H9 (cell line): ENCODE measurements around the gene OR52I1. TPM values are rescaled to one million over a fixed set of nuclear protein-coding genes. Genes with fewer than 3 reads are reported as not detected.

Experiments used
- DNase-seq: peaks from one replicate; pipeline ENCODE4 v3.0.0-alpha.2; 2017
- H2AFZ ChIP-seq: one replicate; pipeline ENCODE4 v1.6.1; 2013; ENCODE audit warnings: mild to moderate bottlenecking, low read length, control low read depth, moderate library complexity
- H2AK5ac ChIP-seq: 2 replicates; pipeline ENCODE4 v1.6.1; 2013; ENCODE audit warnings: low read length, control low read depth, mixed read lengths; ENCODE audit not compliant: insufficient read length
- H2BK120ac ChIP-seq: one replicate; pipeline ENCODE4 v1.6.1; 2013; ENCODE audit warnings: low read depth, mild to moderate bottlenecking, low read length, control low read depth, inconsistent platforms; ENCODE audit not compliant: poor library complexity, severe bottlenecking
- H2BK12ac ChIP-seq: 2 replicates; pipeline ENCODE4 v1.6.1; 2013; ENCODE audit warnings: low read length, control low read depth, mixed read lengths, low read depth; ENCODE audit not compliant: insufficient read length
- H2BK15ac ChIP-seq: 2 replicates; pipeline ENCODE4 v1.6.1; 2013; ENCODE audit warnings: low read depth, low read length, control low read depth
- H2BK20ac ChIP-seq: one replicate; pipeline ENCODE4 v1.6.1; 2013; ENCODE audit warnings: low read depth, mild to moderate bottlenecking, low read length, control low read depth, inconsistent platforms; ENCODE audit not compliant: poor library complexity, severe bottlenecking
- H2BK5ac ChIP-seq: 2 replicates; pipeline ENCODE4 v1.6.1; 2013; ENCODE audit warnings: low read length, control low read depth, mixed read lengths; ENCODE audit not compliant: insufficient read length
- H3K14ac ChIP-seq: 2 replicates; pipeline ENCODE4 v1.6.1; 2013; ENCODE audit warnings: low read length, control low read depth; ENCODE audit not compliant: insufficient read depth
- H3K18ac ChIP-seq: 2 replicates; pipeline ENCODE4 v1.6.1; 2013; ENCODE audit warnings: low read depth, mild to moderate bottlenecking, mixed read lengths, low read length, control low read depth; ENCODE audit not compliant: insufficient read length
- H3K23ac ChIP-seq: 2 replicates; pipeline ENCODE4 v1.6.1; 2013; ENCODE audit warnings: low read length, control low read depth, mixed read lengths, low read depth; ENCODE audit not compliant: insufficient read length
- H3K23me2 ChIP-seq: 2 replicates; pipeline ENCODE4 v1.6.1; 2013; ENCODE audit warnings: low read depth, mild to moderate bottlenecking, mixed read lengths, low read length, control low read depth; ENCODE audit not compliant: insufficient read length, poor library complexity, severe bottlenecking
- H3K27ac ChIP-seq: 2 replicates; pipeline ENCODE4 v1.5.1; 2013; ENCODE audit warnings: low read length, control low read depth, mixed read lengths, low read depth; ENCODE audit not compliant: insufficient read length
- H3K27me3 ChIP-seq: 2 replicates; pipeline ENCODE4 v1.6.1; 2013; ENCODE audit warnings: low read length, control low read depth, inconsistent platforms; ENCODE audit not compliant: insufficient read depth
- H3K4ac ChIP-seq: 2 replicates; pipeline ENCODE4 v1.6.1; 2013; ENCODE audit warnings: low read depth, mild to moderate bottlenecking, control low read depth, inconsistent platforms, low read length, moderate library complexity
- H3K4me1 ChIP-seq: 2 replicates; pipeline ENCODE4 v1.6.1; 2013; ENCODE audit warnings: low read length, control low read depth, inconsistent platforms; ENCODE audit not compliant: insufficient read depth
- H3K4me2 ChIP-seq: 2 replicates; pipeline ENCODE4 v1.6.1; 2013; ENCODE audit warnings: low read length, control low read depth, mixed read lengths; ENCODE audit not compliant: insufficient read length, insufficient read depth
- H3K56ac ChIP-seq: 2 replicates; pipeline ENCODE4 v1.6.1; 2013; ENCODE audit warnings: low read depth, mild to moderate bottlenecking, mixed read lengths, low read length, control low read depth; ENCODE audit not compliant: insufficient read length
- H3K79me1 ChIP-seq: 2 replicates; pipeline ENCODE4 v1.6.1; 2013; ENCODE audit warnings: low read depth, mild to moderate bottlenecking, moderate library complexity, low read length, control low read depth, inconsistent platforms; ENCODE audit not compliant: insufficient read depth, poor library complexity, severe bottlenecking
- H3K79me2 ChIP-seq: 2 replicates; pipeline ENCODE4 v1.6.1; 2013; ENCODE audit warnings: low read length, control low read depth, inconsistent platforms; ENCODE audit not compliant: insufficient read depth
- H3K9ac ChIP-seq: 2 replicates; pipeline ENCODE4 v1.6.1; 2013; ENCODE audit warnings: low read length, control low read depth, mixed read lengths; ENCODE audit not compliant: insufficient read length; ENCODE audit errors: extremely low read depth
- H3K9me3 ChIP-seq: one replicate; pipeline ENCODE4 v1.6.1; 2013; ENCODE audit warnings: low read depth, low read length, inconsistent platforms; ENCODE audit not compliant: control insufficient read depth
- H3T11ph ChIP-seq: one replicate; pipeline ENCODE4 v1.6.1; 2013; ENCODE audit warnings: mild to moderate bottlenecking, low read length, control low read depth, inconsistent platforms
- H4K20me1 ChIP-seq: one replicate; pipeline ENCODE4 v1.6.1; 2013; ENCODE audit not compliant: control insufficient read depth, insufficient read length, insufficient read depth
- H4K5ac ChIP-seq: 2 replicates; pipeline ENCODE4 v1.6.1; 2013; ENCODE audit warnings: low read depth, mild to moderate bottlenecking, mixed read lengths, low read length, control low read depth; ENCODE audit not compliant: insufficient read length
- H4K8ac ChIP-seq: replicated peaks from 2 replicates; pipeline ENCODE4 v1.6.1; 2013; ENCODE audit warnings: low read length, control low read depth, mixed read lengths, low read depth; ENCODE audit not compliant: insufficient read length
- H4K91ac ChIP-seq: 2 replicates; pipeline ENCODE4 v1.6.1; 2013; ENCODE audit warnings: low read depth, mild to moderate bottlenecking, moderate library complexity, mixed read lengths, low read length, control low read depth; ENCODE audit not compliant: insufficient read length
- H3K27ac Mint-ChIP-seq, 3 experiments: 2 replicates in 2 of 3; 3 replicates in 1 of 3; pipeline ENCODE4 v1.8.0; 2020 to 2021; ENCODE audit warnings: mixed read lengths in 3 of 3, mild to moderate bottlenecking in 1 of 3, moderate library complexity in 1 of 3
- H3K27me3 Mint-ChIP-seq: 2 replicates; pipeline ENCODE4 v1.8.0; 2021; ENCODE audit warnings: low read depth, mild to moderate bottlenecking, moderate library complexity, mixed read lengths
- H3K36me3 Mint-ChIP-seq, 3 experiments: 2 replicates in 2 of 3; 3 replicates in 1 of 3; pipeline ENCODE4 v1.8.0; 2020 to 2021; ENCODE audit warnings: low read depth in 3 of 3, mixed read lengths in 3 of 3; ENCODE audit not compliant: insufficient read depth in 1 of 3
- H3K4me1 Mint-ChIP-seq, 2 experiments: 2 replicates each; pipeline ENCODE4 v1.8.0; 2020; ENCODE audit warnings: mixed read lengths in 2 of 2
- H3K4me3 Mint-ChIP-seq, 2 experiments: 2 replicates in 1 of 2; 3 replicates in 1 of 2; pipeline ENCODE4 v1.8.0; 2020 to 2021; ENCODE audit warnings: mild to moderate bottlenecking in 2 of 2, mixed read lengths in 2 of 2, moderate library complexity in 1 of 2
- H3K9me3 Mint-ChIP-seq, 2 experiments: 2 replicates in 1 of 2; 3 replicates in 1 of 2; pipeline ENCODE4 v1.8.0; 2020; ENCODE audit warnings: mild to moderate bottlenecking in 2 of 2, mixed read lengths in 2 of 2, moderate library complexity in 1 of 2
- WGBS: extraction: QIAGEN DNeasy Blood & Tissue Kit; methylation state at CpG from one replicate; pipeline ENCODE4 v1.1.7; 2013; ENCODE audit warnings: missing lambda C conversion rate, low lambda C conversion rate, mixed read lengths; ENCODE audit not compliant: insufficient read length; ENCODE audit errors: extremely low coverage; 5-methylcytosine and 5-hydroxymethylcytosine counted together
- total RNA-seq: library from RNA; stranded (reverse); gene quantifications from 2 replicates; pipeline ENCODE4 v1.2.1, GENCODE V29; 2021
- TF ChIP-seq, protein P1 (sequence below): fragments of 200-600 bp; sonication (generic); conservative IDR thresholded peaks from 3 replicates; pipeline ENCODE4 v1.8.0; 2021; ENCODE audit warnings: antibody characterized with exemption, mild to moderate bottlenecking

The OR52I1 gene
- total RNA-seq, 1 experiment from 2014 or later: not detected

DNA sequence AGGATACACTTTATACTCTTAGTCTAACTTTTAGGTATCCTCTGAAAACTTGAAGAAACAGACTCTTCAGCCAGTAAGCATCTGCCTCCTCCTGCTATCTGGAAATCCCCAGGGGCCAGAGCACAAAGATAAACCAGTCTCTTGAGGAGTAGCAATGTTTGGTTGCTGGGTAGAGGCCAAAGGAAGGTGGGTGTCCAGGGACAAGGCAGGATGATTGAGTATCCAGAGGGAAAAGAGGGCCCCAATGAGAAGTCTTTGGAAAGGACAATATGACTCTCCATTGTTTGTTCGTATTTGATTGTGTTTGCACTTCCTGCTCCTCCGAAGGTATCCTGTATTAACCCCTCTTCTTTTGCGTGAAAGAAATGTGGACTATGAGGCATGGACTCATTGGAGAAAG lies 4.8 kb upstream of the OR52I1 start:
- Mint-ChIP-seq H3K4me3 (no peak overlapping the region), H3K36me3 (no peaks in the 10 kb centered on the region), H3K4me1 (no peaks in the 10 kb centered on the region), H3K27ac (no peak overlapping the region), H3K27me3 (peaks cover 16% of the 10 kb centered on the region), H3K9me3 (no peaks in the 10 kb centered on the region)
- Histone ChIP-seq H3K14ac (no peak overlapping the region), H2AK5ac (no peak overlapping the region), H3K18ac (no peak overlapping the region), H4K20me1 (no peaks in the 10 kb centered on the region), H3K9ac (no peak overlapping the region), H4K91ac (no peak overlapping the region), H2BK15ac (no peak overlapping the region), H3K4me2 (no peak overlapping the region), H3K23ac (no peak overlapping the region), H3K79me2 (no peaks in the 10 kb centered on the region), H3K23me2 (no peaks in the 10 kb centered on the region), H3T11ph (no peak overlapping the region), H3K79me1 (no peaks in the 10 kb centered on the region), H3K9me3 (no peaks in the 10 kb centered on the region), H3K27ac (no peak overlapping the region), H2BK12ac (no peak overlapping the region), H4K5ac (no peak overlapping the region), H3K27me3 (no peaks in the 10 kb centered on the region), H2BK120ac (no peak overlapping the region), H4K8ac (no peak overlapping the region), H3K56ac (no peak overlapping the region), H2AFZ (no peak overlapping the region), H2BK5ac (no peak overlapping the region), H2BK20ac (no peak overlapping the region), H3K4me1 (no peaks in the 10 kb centered on the region), H3K4ac (no peak overlapping the region)
- TF ChIP-seq, protein P1, sequence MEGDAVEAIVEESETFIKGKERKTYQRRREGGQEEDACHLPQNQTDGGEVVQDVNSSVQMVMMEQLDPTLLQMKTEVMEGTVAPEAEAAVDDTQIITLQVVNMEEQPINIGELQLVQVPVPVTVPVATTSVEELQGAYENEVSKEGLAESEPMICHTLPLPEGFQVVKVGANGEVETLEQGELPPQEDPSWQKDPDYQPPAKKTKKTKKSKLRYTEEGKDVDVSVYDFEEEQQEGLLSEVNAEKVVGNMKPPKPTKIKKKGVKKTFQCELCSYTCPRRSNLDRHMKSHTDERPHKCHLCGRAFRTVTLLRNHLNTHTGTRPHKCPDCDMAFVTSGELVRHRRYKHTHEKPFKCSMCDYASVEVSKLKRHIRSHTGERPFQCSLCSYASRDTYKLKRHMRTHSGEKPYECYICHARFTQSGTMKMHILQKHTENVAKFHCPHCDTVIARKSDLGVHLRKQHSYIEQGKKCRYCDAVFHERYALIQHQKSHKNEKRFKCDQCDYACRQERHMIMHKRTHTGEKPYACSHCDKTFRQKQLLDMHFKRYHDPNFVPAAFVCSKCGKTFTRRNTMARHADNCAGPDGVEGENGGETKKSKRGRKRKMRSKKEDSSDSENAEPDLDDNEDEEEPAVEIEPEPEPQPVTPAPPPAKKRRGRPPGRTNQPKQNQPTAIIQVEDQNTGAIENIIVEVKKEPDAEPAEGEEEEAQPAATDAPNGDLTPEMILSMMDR: no peak
- DNase-seq: no peak
- WGBS: no CpG with 5 or more reads among the region's 3 CpGs
